Measurements from ENCODE around the gene AP1G2.
"Not testable (repeated sequence)": the region's sequence is repeated elsewhere in the genome, so short reads cannot be mapped to it uniquely, and the experiment has no call there.

AP1G2 gene

GRCh38 chr14:23604675-23605170, 37.1 kb upstream of the AP1G2 start:
- Mint-ChIP-seq H3K4me3 (no peak overlapping the region), H3K4me1 (ENCODE audit: low read depth) (peaks cover 10% of the 10 kb centered on the region), H3K27me3 (ENCODE audit: low read depth) (no peaks in the 10 kb centered on the region), H3K9me3 (peaks cover 6% of the 10 kb centered on the region), H3K36me3 (ENCODE audit: low read depth) (no peaks in the 10 kb centered on the region), H3K27ac (no peak overlapping the region)

GRCh38 chr14:23604148-23604547, 36.6 kb upstream of the AP1G2 start:
- H3K27me3 Mint-ChIP-seq (ENCODE audit: low read depth), result no peaks in the 10 kb centered on the region
- no peaks in the 10 kb centered on the region for H3K36me3 Mint-ChIP-seq (ENCODE audit: low read depth)
- H3K27ac Mint-ChIP-seq, result no peak overlapping the region
- H3K4me3 Mint-ChIP-seq, result no peak overlapping the region
- H3K4me1 Mint-ChIP-seq (ENCODE audit: low read depth), result peaks cover 8% of the 10 kb centered on the region
- peaks cover 4% of the 10 kb centered on the region for H3K9me3 Mint-ChIP-seq

- no peaks in the 10 kb centered on the region for H3K9me3 Mint-ChIP-seq
- H3K36me3 Mint-ChIP-seq (ENCODE audit: low read depth), result no peaks in the 10 kb centered on the region
- H3K27ac Mint-ChIP-seq, result no peak overlapping the region
These were observed 35.5 kb upstream of the AP1G2 start for GRCh38 chr14:23603103-23603502.

GRCh38 chr14:23602181-23603095, 34.8 kb upstream of the AP1G2 start:
- no peaks in the 10 kb centered on the region for H3K36me3 Mint-ChIP-seq (ENCODE audit: low read depth)
- H3K27ac Mint-ChIP-seq, result no peak overlapping the region
- peaks cover 6% of the 10 kb centered on the region for H3K4me1 Mint-ChIP-seq (ENCODE audit: low read depth)
- H3K4me3 Mint-ChIP-seq, result no peak overlapping the region
- no peaks in the 10 kb centered on the region for H3K27me3 Mint-ChIP-seq (ENCODE audit: low read depth)
- H3K9me3 Mint-ChIP-seq, result no peaks in the 10 kb centered on the region

More at GRCh38 chr14:23603103-23603502, 35.5 kb upstream of the AP1G2 start:
- Mint-ChIP-seq H3K27me3 (ENCODE audit: low read depth) (no peaks in the 10 kb centered on the region), H3K4me1 (ENCODE audit: low read depth) (peaks cover 6% of the 10 kb centered on the region), H3K4me3 (no peak overlapping the region)

GRCh38 chr14:23601845-23602180, 34.2 kb upstream of the AP1G2 start:
- Mint-ChIP-seq H3K9me3 (no peaks in the 10 kb centered on the region), H3K4me1 (ENCODE audit: low read depth) (peaks cover 6% of the 10 kb centered on the region), H3K36me3 (ENCODE audit: low read depth) (no peaks in the 10 kb centered on the region), H3K27me3 (ENCODE audit: low read depth) (no peaks in the 10 kb centered on the region), H3K27ac (no peak overlapping the region), H3K4me3 (no peak overlapping the region)

- Mint-ChIP-seq H3K27me3 (ENCODE audit: low read depth) (no peaks in the 10 kb centered on the region), H3K4me3 (no peak overlapping the region), H3K4me1 (ENCODE audit: low read depth) (peaks cover 4% of the 10 kb centered on the region), H3K27ac (no peak overlapping the region), H3K9me3 (no peaks in the 10 kb centered on the region), H3K36me3 (ENCODE audit: low read depth) (no peaks in the 10 kb centered on the region)
These were observed 33.8 kb upstream of the AP1G2 start for GRCh38 chr14:23601424-23601823.

- Mint-ChIP-seq H3K36me3 (ENCODE audit: low read depth) (no peaks in the 10 kb centered on the region), H3K27ac (no peak overlapping the region), H3K9me3 (no peaks in the 10 kb centered on the region), H3K4me1 (ENCODE audit: low read depth) (peaks cover 3% of the 10 kb centered on the region), H3K27me3 (ENCODE audit: low read depth) (no peaks in the 10 kb centered on the region), H3K4me3 (no peak overlapping the region)
These were observed 33.2 kb upstream of the AP1G2 start for GRCh38 chr14:23600806-23601205.

GRCh38 chr14:23600322-23600707, 32.7 kb upstream of the AP1G2 start:
- Mint-ChIP-seq H3K4me3 (no peak overlapping the region), H3K4me1 (ENCODE audit: low read depth) (no peaks in the 10 kb centered on the region), H3K9me3 (no peaks in the 10 kb centered on the region), H3K27ac (no peak overlapping the region), H3K27me3 (ENCODE audit: low read depth) (no peaks in the 10 kb centered on the region), H3K36me3 (ENCODE audit: low read depth) (no peaks in the 10 kb centered on the region)

GRCh38 chr14:23594191-23594590, 26.6 kb upstream of the AP1G2 start:
- not testable (repeated sequence) for H3K4me1 Mint-ChIP-seq (ENCODE audit: low read depth); H3K36me3 Mint-ChIP-seq (ENCODE audit: low read depth); H3K9me3 Mint-ChIP-seq; H3K27ac Mint-ChIP-seq; H3K27me3 Mint-ChIP-seq (ENCODE audit: low read depth); H3K4me3 Mint-ChIP-seq

- Mint-ChIP-seq H3K27ac (no peak overlapping the region), H3K36me3 (ENCODE audit: low read depth) (no peaks in the 10 kb centered on the region), H3K9me3 (no peaks in the 10 kb centered on the region), H3K4me1 (ENCODE audit: low read depth) (peaks cover 2% of the 10 kb centered on the region), H3K27me3 (ENCODE audit: low read depth) (peaks cover 8% of the 10 kb centered on the region), H3K4me3 (no peak overlapping the region)
These were observed 22.6 kb upstream of the AP1G2 start for GRCh38 chr14:23590198-23590597.

- H3K4me3 Mint-ChIP-seq, result no peak overlapping the region
These were observed 22.0 kb upstream of the AP1G2 start for GRCh38 chr14:23589606-23590005.

GRCh38 chr14:23588884-23589598, 21.4 kb upstream of the AP1G2 start:
- Mint-ChIP-seq H3K27me3 (ENCODE audit: low read depth) (peaks cover 8% of the 10 kb centered on the region), H3K36me3 (ENCODE audit: low read depth) (no peaks in the 10 kb centered on the region), H3K9me3 (no peaks in the 10 kb centered on the region), H3K4me1 (ENCODE audit: low read depth) (peaks cover 2% of the 10 kb centered on the region), H3K27ac (no peak overlapping the region), H3K4me3 (no peak overlapping the region)

More at GRCh38 chr14:23589606-23590005, 22.0 kb upstream of the AP1G2 start:
- H3K4me1 Mint-ChIP-seq (ENCODE audit: low read depth), result peaks cover 2% of the 10 kb centered on the region
- no peaks in the 10 kb centered on the region for H3K36me3 Mint-ChIP-seq (ENCODE audit: low read depth)
- peaks cover 8% of the 10 kb centered on the region for H3K27me3 Mint-ChIP-seq (ENCODE audit: low read depth)
- no peak overlapping the region for H3K27ac Mint-ChIP-seq
- no peaks in the 10 kb centered on the region for H3K9me3 Mint-ChIP-seq

GRCh38 chr14:23584527-23585203, 17.1 kb upstream of the AP1G2 start:
- H3K9me3 Mint-ChIP-seq; H3K4me1 Mint-ChIP-seq (ENCODE audit: low read depth); H3K27ac Mint-ChIP-seq; H3K4me3 Mint-ChIP-seq; H3K36me3 Mint-ChIP-seq (ENCODE audit: low read depth): not testable (repeated sequence)
- peaks cover 13% of the 10 kb centered on the region for H3K27me3 Mint-ChIP-seq (ENCODE audit: low read depth)

GRCh38 chr14:23583761-23584526, 16.4 kb upstream of the AP1G2 start:
- not testable (repeated sequence) for H3K27ac Mint-ChIP-seq; H3K36me3 Mint-ChIP-seq (ENCODE audit: low read depth); H3K9me3 Mint-ChIP-seq; H3K4me3 Mint-ChIP-seq; H3K4me1 Mint-ChIP-seq (ENCODE audit: low read depth)
- peaks cover 19% of the 10 kb centered on the region for H3K27me3 Mint-ChIP-seq (ENCODE audit: low read depth)

Measured in T-helper 1 cell treated with Interleukin-12 subunit alpha and Interleukin-12 subunit beta and Interleukin-4 antibody, amounts not matched to agents 30 μg/mL and 1 μg/mL, for 36 hours (primary cell).